ENCODE results near the gene ARID3C. TPM values are rescaled to one million over a fixed set of nuclear protein-coding genes. Genes with fewer than 3 reads are reported as not detected.

ARID3C gene
- total RNA-seq, 1 donor from 2014 or later, result not detected

GRCh38 chr9:34592895-34593601 is 35.8 kb downstream of the ARID3C start:
- Histone ChIP-seq H3K4me3 (no peak overlapping the region), H3K27ac (peak overlapping the region; percentile 11), H3K4me1 (peaks cover 38% of the 10 kb centered on the region), H3K9me3 (no peaks in the 10 kb centered on the region), H3K36me3 (no peaks in the 10 kb centered on the region), H3K27me3 (ENCODE audit: low read depth) (peaks cover 56% of the 10 kb centered on the region)
- intact Hi-C loops (cut with DNase I), result no loop called here
- no peak for TF ChIP-seq CTCF (IDR thresholded peaks at IDR 0.05)
- peak; percentile 70 to 76 for ATAC-seq
- peak; percentile 73 for DNase-seq

DNA sequence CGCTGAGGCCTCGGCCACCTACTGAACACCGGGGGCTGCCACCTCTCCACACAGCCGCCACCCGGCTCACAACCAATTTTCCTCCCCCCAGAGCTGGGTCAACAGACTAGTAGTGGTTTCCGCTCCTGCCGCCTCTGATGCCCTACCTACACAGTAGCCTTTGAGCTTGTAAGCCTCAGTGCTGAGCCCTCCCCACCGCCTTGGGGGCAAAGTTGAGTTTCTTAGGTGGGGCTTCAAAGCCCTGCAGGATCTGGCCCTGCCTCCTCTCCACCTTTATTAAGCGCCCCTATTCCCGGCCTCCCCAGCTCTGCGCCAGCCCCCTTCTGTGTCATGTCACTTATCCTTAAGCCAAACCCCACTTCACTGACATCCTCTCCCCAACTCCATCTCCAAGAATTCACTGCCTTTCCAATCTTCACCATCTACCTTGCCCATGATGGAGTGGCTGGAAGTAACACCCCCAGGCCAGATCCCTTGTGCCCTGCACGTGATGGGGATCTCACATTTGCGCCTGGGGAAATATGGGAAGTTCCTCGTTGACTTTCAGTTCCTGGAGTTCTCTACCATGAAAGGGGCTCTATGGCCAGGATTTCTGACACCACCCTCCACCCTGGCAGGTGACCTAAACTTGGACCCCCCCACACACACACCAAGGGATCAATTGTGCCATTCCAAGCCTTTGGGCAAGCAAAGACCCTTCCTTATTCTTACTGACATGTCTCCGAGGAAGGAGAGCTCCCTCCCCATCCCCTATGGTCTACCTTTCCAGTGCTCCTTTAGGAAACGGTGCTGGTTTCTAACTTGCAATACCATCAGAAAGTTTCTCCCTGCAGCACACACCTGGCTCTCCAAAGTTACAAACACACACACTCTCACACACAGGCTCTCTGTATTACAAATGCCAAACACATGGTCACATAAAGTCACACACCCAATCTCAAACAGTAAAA is 36.7 kb downstream of the ARID3C start:
- intact Hi-C loops (cut with DNase I), result no loop called here
- Histone ChIP-seq H3K36me3 (no peaks in the 10 kb centered on the region), H3K27me3 (ENCODE audit: low read depth) (peaks cover 65% of the 10 kb centered on the region)

GRCh38 chr9:34591248-34591916 is 37.5 kb downstream of the ARID3C start:
- peak; percentile 96 for TF ChIP-seq CTCF (IDR thresholded peaks at IDR 0.05)
- H3K4me1 ChIP-seq, result peaks cover 38% of the 10 kb centered on the region
- ATAC-seq (peak; percentile 91 to 94), DNase-seq (peak; percentile 90)
- H3K27me3 ChIP-seq (ENCODE audit: low read depth), result peaks cover 73% of the 10 kb centered on the region
- no peaks in the 10 kb centered on the region for H3K9me3 ChIP-seq
- peak overlapping the region; percentile 50 for H3K4me3 ChIP-seq
- no peaks in the 10 kb centered on the region for H3K36me3 ChIP-seq
- no peak overlapping the region for H3K27ac ChIP-seq
- intact Hi-C loops (cut with DNase I), result no loop called here

More for the DNA sequence above, 36.7 kb downstream of the ARID3C start:
- DNase-seq (no peak), ATAC-seq (no peak)
- H3K9me3 ChIP-seq, result no peaks in the 10 kb centered on the region
- H3K4me3 ChIP-seq, result peak overlapping the region; percentile 50
- H3K4me1 ChIP-seq, result peaks cover 38% of the 10 kb centered on the region
- TF ChIP-seq CTCF (IDR thresholded peaks at IDR 0.05), result peak; percentile 16
- no peak overlapping the region for H3K27ac ChIP-seq

DNA sequence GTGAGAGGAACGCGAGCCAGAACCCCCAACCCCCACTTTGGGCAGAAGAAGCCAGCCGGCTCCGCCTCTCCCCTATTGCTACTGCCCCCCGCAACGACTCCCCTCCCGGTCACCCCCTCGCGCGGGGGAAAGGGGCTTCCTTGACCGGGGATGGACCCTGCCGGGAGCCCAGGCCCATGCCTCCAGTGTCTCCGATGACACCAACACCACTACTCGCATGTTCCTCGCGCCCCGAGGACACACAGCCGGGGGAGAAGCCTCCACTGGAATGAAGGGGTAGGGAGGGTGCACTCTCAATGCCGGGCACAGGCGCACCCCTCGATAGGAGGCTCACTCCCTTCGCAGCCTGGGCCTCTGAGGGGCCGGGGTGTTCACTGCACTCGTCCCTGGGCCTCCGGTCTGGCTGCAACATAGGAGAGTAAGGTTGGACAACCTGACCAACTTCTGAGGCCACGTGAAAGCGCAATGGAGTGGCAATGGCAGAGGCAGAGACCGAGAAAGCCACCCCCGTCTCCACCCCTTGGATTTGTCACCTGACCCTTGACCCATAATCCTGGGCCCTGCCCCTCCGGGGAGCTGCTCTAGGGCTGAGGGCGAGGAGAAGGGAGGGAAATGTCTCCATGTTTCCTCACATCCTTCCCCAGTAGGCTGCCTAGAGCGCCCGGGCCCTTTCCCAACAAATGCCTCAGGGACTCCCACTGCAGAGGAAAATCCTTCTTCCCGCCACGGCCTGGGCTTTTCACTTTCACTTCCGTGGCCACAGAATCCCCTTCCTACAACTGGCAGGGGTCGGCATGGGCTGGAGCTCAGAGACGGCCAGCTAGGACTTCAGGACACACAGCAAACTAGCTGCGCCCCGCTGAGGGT is 38.3 kb downstream of the ARID3C start:
- no peak overlapping the region for H3K27ac ChIP-seq
- H3K4me3 ChIP-seq, result peak overlapping the region; percentile 50
- intact Hi-C loops (cut with DNase I), result no loop called here
- H3K36me3 ChIP-seq, result no peaks in the 10 kb centered on the region
- no peak for TF ChIP-seq CTCF (IDR thresholded peaks at IDR 0.05)
- no peaks in the 10 kb centered on the region for H3K9me3 ChIP-seq
- DNase-seq (peak; percentile 49), ATAC-seq (peak in 1 of 2 donors; percentile 10)
- peaks cover 38% of the 10 kb centered on the region for H3K4me1 ChIP-seq
- peaks cover 80% of the 10 kb centered on the region for H3K27me3 ChIP-seq (ENCODE audit: low read depth)
